Measurements from ENCODE around the gene NCCRP1.

NCCRP1 gene

GRCh38 chr19:39160523-39160861, 36.3 kb upstream of the NCCRP1 start:
- no peaks in the 10 kb centered on the region for H3K9me3 Mint-ChIP-seq
- no peak overlapping the region for H3K4me3 Mint-ChIP-seq
- no peak overlapping the region for H3K27ac Mint-ChIP-seq

DNA sequence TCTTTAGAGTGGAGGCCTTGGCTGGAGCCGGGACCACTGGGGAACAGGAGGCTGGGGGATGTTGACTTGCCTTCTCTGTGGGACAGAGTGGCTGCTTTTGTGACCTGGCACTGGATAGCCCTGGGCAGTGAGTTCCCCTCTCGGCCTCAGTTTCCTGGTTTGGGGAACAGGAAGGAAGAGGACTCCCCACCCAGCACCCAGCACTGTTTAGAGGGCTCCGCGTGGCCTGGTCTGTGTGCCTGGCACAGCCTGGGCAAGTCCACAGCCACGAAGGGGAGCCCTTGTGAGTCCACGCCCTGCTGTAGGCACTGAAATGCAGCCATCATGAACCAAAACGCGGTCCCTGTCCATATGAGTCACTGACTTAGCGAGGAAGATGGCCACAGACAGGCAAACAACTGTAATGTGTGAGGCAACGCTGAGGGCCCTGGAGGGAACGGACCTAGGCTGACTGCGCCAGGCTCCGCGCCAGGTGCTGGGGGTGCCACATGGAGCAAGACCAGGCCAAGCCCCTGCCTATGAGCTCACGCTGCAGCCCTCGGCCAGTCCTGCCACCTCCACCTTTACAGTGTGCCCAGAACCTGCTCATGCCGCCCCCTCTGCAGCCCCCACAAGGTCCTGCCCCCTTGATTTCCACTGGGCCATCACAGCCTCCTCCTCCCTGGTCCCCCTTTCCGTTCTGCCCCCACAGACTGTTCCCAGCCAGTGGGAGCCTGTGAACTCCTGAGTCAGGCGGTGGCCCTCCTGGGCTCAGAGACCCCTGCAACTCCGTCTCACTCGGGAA, 35.7 kb upstream of the NCCRP1 start:
- Mint-ChIP-seq H3K36me3 (no peaks in the 10 kb centered on the region), H3K27ac (no peak overlapping the region), H3K27me3 (no peaks in the 10 kb centered on the region), H3K4me1 (peaks cover 28% of the 10 kb centered on the region), H3K9me3 (no peaks in the 10 kb centered on the region), H3K4me3 (no peak overlapping the region)

More at GRCh38 chr19:39160523-39160861, 36.3 kb upstream of the NCCRP1 start:
- Mint-ChIP-seq H3K4me1 (peaks cover 28% of the 10 kb centered on the region), H3K27me3 (no peaks in the 10 kb centered on the region), H3K36me3 (no peaks in the 10 kb centered on the region)

DNA sequence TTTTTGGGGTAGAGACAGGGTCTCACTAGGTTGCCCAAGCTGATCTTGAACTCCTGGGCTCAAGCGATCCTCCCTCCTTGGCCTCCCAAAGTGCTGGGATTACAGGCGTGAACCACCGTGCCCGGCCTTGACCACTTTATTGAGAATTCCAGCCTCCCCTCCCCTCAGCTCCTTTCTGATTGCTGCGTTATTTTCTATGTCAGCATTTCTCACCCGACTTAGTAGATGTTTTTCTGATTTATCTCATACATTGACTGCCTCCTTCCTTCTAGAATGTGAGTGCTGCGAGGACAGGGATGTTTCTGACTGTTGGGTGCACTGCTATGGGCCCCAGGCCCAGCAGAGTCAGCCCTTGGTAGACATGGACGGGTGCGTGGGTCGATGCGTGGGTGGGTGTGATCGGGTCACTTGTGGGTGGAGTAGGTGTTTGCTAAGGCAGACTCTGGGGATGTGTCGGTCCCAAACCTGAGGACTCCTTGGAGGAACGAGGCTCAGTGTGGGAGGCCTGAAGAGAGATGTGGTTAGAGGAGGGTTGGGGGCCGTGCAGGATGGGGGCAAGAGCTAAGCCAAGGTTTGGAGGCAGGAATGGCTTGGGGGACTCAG, 34.2 kb upstream of the NCCRP1 start:
- Mint-ChIP-seq H3K9me3 (no peaks in the 10 kb centered on the region), H3K27me3 (no peaks in the 10 kb centered on the region), H3K4me1 (peaks cover 24% of the 10 kb centered on the region), H3K27ac (peak overlapping the region; percentile 6), H3K4me3 (no peak overlapping the region), H3K36me3 (no peaks in the 10 kb centered on the region)

- H3K27ac Mint-ChIP-seq, result no peak overlapping the region
- H3K9me3 Mint-ChIP-seq, result no peaks in the 10 kb centered on the region
- no peaks in the 10 kb centered on the region for H3K36me3 Mint-ChIP-seq
- peaks cover 17% of the 10 kb centered on the region for H3K4me1 Mint-ChIP-seq
- H3K4me3 Mint-ChIP-seq, result no peak overlapping the region
- H3K27me3 Mint-ChIP-seq, result no peaks in the 10 kb centered on the region
These were observed 33.1 kb upstream of the NCCRP1 start for GRCh38 chr19:39163621-39164020.

- Mint-ChIP-seq H3K4me1 (peaks cover 11% of the 10 kb centered on the region), H3K36me3 (no peaks in the 10 kb centered on the region), H3K27ac (no peak overlapping the region), H3K27me3 (no peaks in the 10 kb centered on the region), H3K4me3 (no peak overlapping the region), H3K9me3 (no peaks in the 10 kb centered on the region)
These were observed 32.5 kb upstream of the NCCRP1 start for GRCh38 chr19:39164289-39164688.

GRCh38 chr19:39165857-39166256, 30.9 kb upstream of the NCCRP1 start:
- H3K27ac Mint-ChIP-seq, result no peak overlapping the region
- no peaks in the 10 kb centered on the region for H3K27me3 Mint-ChIP-seq
- H3K4me3 Mint-ChIP-seq, result no peak overlapping the region

GRCh38 chr19:39166571-39167391, 30.0 kb upstream of the NCCRP1 start:
- no peaks in the 10 kb centered on the region for H3K9me3 Mint-ChIP-seq
- H3K27ac Mint-ChIP-seq, result no peak overlapping the region
- no peaks in the 10 kb centered on the region for H3K27me3 Mint-ChIP-seq
- no peak overlapping the region for H3K4me3 Mint-ChIP-seq
- peaks cover 6% of the 10 kb centered on the region for H3K4me1 Mint-ChIP-seq
- H3K36me3 Mint-ChIP-seq, result no peaks in the 10 kb centered on the region

More at GRCh38 chr19:39165857-39166256, 30.9 kb upstream of the NCCRP1 start:
- H3K9me3 Mint-ChIP-seq, result no peaks in the 10 kb centered on the region
- H3K36me3 Mint-ChIP-seq, result no peaks in the 10 kb centered on the region
- peaks cover 6% of the 10 kb centered on the region for H3K4me1 Mint-ChIP-seq

DNA sequence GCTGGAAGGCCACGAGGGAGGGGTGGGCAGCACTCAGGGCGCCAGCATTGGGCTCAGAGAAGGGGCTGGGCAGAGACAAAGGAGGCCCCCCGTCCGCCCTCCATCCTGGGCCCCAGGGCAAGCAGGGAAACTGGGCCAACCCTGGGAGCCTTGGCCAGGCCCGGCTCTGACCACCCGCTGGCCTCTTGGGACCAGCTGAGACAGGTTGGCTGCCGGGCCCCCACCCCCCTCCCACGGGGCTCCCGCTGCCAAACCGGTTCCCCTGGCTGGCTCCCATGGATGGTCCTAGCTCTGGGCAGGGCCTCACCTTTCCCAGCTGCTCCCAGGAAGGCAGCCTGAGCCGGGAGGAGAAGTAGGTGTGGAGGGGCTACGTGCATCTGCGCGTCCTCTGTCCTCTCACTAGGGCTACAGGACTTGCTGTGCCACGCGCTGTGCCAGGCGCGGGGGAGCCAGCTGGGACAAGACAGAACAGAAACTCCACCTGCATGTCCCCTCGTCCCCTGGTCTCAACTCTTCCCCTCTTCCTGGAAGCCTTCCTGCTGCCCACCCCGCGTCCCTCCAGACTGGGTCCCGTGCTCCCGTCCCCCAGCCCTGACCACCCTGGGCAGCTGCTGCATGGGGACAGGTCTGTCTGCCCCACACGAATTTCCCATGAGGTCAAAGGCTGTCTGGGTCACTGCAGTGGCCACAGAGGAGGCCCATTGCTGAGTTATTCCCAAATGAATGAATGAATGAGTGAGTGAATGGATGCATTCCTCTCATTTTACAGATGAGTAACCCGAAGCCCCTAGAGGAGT, 29.1 kb upstream of the NCCRP1 start:
- no peaks in the 10 kb centered on the region for H3K27me3 Mint-ChIP-seq
- peaks cover 3% of the 10 kb centered on the region for H3K4me1 Mint-ChIP-seq
- H3K36me3 Mint-ChIP-seq, result no peaks in the 10 kb centered on the region
- no peaks in the 10 kb centered on the region for H3K9me3 Mint-ChIP-seq
- H3K4me3 Mint-ChIP-seq, result no peak overlapping the region
- H3K27ac Mint-ChIP-seq, result no peak overlapping the region

DNA sequence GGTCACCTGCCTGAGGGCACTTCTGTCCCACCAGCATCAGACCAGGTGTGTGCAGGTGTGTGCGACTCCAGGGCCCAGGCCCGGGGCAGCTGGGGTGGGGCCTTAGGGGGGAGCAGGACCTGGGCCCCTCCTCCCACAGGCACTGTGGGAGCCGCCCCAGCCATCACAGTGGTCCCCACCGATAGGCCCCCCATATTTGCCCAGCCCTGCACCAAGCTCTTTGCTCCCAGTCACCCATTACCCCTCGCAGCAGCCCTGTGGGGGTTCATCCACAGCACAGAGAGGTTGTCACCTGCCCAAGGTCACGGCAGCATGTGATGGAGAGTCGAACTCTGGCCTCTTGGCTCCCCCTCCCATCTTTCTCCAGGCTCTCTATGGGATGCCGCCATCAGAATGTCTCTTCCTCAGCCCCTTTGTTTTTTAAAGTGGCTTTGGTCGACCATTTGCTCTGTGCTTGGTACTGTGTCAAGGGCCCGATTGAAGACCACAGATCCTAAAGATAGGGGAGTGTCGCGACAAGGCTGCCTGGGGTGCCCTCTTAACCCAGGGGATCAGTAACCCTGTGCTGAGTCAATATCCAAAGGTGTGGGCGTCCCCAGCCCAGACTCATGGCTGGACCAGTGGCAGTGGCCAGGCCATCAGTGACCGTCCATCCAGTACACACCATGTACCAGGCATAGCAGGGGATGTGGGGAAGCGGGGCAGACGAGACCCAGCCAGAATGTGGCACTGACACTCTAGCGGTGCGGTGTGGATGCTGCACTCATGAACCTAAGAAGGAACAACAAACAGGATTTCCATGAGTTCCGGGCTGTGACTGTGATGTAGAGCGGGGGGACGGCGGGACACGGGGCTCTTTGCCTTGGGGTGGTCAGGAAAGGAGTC, 28.3 kb upstream of the NCCRP1 start:
- Mint-ChIP-seq H3K36me3 (no peaks in the 10 kb centered on the region), H3K27me3 (no peaks in the 10 kb centered on the region), H3K4me1 (no peaks in the 10 kb centered on the region), H3K9me3 (no peaks in the 10 kb centered on the region), H3K4me3 (no peak overlapping the region), H3K27ac (no peak overlapping the region)

DNA sequence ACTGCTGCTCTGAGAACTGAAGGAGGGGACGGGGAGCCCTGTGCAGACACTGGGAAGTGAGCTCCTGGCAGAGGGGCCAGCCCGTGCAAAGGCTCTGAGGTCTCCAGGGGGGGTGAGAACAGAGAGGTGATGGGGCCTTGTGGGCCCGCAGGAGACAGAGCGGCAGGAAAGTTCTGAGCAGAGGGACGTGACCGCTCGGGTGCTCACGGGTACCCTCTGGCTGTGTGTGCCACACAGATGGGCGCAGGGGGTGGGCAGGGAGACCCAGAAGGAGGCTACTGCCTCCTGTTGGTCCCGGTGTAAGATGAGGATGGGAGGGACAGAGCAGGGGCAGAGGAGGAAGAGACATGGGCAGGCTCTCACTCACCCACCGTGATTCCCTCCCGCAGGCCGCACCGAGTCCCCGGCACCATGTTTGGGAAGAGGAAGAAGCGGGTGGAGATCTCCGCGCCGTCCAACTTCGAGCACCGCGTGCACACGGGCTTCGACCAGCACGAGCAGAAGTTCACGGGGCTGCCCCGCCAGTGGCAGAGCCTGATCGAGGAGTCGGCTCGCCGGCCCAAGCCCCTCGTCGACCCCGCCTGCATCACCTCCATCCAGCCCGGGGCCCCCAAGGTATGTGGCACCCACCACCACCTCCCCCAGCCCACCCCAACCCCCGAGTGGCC, 27.5 kb upstream of the NCCRP1 start:
- Mint-ChIP-seq H3K27me3 (no peaks in the 10 kb centered on the region), H3K27ac (no peak overlapping the region), H3K4me3 (no peak overlapping the region), H3K36me3 (no peaks in the 10 kb centered on the region), H3K9me3 (no peaks in the 10 kb centered on the region), H3K4me1 (no peaks in the 10 kb centered on the region)

- no peak overlapping the region for H3K4me3 Mint-ChIP-seq
- H3K27me3 Mint-ChIP-seq, result no peaks in the 10 kb centered on the region
- H3K9me3 Mint-ChIP-seq, result no peaks in the 10 kb centered on the region
- no peaks in the 10 kb centered on the region for H3K4me1 Mint-ChIP-seq
- no peaks in the 10 kb centered on the region for H3K36me3 Mint-ChIP-seq
- H3K27ac Mint-ChIP-seq, result no peak overlapping the region
These were observed 26.2 kb upstream of the NCCRP1 start for GRCh38 chr19:39170386-39171231.

DNA sequence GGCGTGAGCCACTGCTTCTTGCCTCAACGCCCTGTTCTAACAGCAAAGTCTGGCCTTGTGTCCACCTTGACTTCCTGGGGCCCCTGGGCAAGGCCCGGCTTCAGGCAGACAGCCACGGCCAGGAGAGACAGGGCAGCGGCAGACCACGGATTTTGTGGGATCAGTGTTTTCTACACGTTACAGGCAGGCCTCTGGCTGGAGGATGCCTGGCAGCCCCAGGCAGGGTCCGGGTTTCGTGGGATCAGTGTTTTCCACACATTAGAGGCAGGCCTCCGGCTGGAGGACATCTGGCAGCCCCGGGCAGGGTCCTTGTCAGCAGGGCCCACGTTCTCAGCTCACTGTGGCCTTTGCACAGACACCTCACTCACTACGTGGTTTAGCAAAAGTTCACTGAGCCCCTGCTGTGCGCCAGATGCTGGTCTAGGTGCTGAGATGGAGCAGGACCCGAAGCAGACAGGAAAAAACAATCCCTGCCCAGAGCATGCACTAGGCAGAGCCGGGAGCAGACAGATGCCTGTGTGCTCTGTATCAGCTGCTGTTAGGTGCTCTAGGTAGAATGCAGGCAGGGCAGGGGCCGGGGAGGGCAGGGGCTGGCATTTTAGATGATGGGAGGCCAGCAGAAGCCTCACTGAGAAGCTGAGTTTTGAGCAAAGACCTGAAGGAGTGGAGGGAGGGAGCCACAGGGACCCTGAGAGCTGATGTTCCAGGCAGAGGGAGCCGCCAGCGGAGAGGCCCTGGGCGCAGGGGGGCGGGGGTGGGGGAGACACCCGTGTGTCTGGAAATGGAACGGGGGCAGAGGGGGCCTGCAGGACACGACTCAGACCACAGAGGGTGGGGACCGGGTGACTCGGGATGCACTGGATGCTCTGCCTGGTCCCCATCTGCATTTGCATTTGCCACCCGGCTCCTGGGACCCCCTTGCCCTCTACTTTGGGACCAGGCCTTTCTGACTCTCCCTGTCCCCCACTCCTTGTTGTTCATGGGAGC, 25.0 kb upstream of the NCCRP1 start:
- Mint-ChIP-seq H3K4me1 (no peaks in the 10 kb centered on the region), H3K27ac (no peak overlapping the region), H3K36me3 (no peaks in the 10 kb centered on the region)

More for the DNA sequence above, 25.0 kb upstream of the NCCRP1 start:
- Mint-ChIP-seq H3K9me3 (no peaks in the 10 kb centered on the region), H3K27me3 (no peaks in the 10 kb centered on the region), H3K4me3 (no peak overlapping the region)

Data from activated naive CD4-positive, alpha-beta T cell treated with anti-CD3 and anti-CD28 coated beads, Interleukin-2, amount 50 U/mL, for 24 hours (primary cell).